HG03280 (cell line): Measurements from ENCODE around the gene CLEC2L.

Experiments
- ATAC-seq: cut with Tn5 transposase; IDR thresholded peaks from one replicate; pipeline ENCODE4 v1.9.1; 2021; ENCODE audit warnings: mild to moderate bottlenecking, moderate library complexity; ENCODE audit not compliant: unreplicated experiment

Gene CLEC2L

DNA sequence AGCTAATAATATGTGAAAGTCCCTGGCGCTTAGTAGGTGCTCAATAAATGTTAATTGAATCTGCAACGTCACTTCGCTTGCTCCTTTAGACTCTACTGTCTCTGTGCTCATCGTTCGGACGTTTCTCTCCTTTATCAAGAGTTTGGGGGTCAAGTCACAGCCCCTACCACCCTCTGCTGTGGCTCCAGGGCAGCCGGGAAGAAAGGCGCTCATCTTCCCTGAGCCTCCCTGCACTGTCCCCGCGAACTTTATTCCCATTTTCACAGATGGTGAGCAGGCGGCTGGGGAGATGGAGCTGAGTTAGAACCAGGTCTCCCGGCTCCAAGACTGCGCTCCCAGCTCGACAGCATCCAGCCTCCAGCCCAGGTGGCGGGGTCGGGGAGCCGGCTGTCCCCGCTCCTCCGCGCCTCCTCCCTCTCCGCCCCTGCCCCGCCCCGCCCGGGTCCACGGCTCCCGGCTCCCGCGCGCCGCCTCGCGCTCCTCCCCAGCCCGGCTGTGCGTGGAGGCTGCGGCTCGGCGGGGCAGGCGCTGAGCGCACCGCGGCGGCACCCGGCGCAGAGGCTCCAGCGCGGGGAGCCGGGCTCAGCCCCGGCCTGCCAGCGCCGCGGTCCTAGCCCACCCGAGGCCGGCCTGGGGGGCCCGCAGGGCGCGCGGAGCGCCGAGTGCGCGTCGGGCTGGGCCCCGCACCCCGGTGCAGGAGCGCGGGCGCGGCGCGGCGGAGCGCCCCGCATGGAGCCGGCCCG is at the start of gene CLEC2L:
TSS of gene CLEC2L (plus strand) at position 487 of the 743 bp plus-strand sequence. CDS start at position 730, 243 bp downstream.
- ATAC-seq = no peak

DNA sequence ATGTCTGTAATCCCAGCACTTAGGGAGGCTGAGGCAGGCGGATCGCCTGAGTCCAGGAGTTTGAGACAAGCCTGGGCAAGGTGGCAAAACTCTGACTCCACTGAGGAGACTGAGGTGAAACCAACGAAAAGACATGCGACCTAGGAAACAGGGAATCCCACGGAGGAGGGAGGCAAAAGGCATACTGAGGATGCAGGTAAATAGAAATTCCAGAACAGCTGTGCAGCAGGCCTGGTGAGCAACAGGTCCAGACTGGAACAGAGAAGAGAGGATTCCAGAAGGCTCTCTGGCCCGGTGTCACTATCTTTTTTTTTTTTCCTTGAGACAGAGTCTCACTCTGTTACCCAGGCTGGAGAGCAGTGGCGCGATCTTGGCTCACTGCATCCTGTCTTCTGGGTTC is 47.3 kb upstream of the CLEC2L start:
- ATAC-seq = no peak

DNA sequence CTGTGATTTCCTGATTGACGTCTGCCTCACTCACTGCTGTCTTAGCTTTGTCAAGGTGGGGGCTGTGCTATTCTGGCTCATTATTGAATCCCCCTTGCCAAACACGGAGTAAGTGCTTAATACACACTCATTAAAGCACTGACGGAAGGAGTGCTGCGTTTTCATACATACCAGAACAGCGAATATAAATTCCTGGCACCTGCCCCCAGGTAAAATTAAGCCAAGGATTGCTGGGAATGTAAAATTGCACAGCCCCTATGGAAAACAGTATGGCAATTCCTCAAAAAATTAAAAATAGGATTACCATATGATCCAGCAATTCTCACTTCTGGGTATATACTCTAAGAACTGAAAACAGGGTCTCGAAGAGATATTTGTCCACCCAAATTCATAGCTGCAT is 46.6 kb upstream of the CLEC2L start:
- ATAC-seq = no peak

DNA sequence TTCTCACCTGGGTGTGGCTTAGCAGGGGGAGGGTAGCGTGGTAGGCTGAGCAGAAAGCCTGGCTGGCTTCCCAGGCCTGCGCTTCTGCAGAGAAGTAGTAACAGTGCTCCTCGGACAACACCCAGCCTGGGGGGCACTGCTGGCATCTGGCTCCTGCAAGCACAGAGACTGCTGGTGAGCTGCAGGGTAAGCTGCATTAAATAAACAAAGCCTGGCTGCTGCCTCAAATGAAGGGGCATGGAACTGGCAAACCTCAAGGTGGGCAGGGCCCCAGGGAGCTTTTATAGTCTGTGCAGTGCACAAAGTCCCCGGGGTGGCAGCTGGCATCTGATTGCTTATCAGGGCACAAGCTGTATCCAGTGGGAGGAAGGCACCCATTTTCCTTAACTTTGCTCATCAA is 43.9 kb upstream of the CLEC2L start:
- no peak for ATAC-seq

DNA sequence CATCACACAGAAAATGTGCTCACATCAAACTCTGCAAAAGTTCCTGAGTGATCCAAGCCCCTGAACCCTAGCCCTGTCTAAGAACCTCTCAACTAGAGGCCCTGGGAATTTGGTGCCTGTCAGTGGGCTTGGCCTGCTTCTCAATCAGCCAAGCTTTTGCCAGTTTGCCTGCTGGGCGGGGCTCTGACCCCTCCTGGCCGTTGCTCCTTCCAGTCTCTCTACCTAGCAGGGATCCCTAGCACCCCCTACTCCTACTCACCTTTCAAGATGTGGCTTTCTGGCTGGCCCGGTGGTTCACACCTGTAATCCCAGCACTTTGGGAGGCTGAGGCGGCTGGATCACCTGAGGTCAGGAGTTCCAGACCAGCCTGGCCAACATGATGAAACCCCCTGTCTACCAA is 42.1 kb upstream of the CLEC2L start:
- ATAC-seq = no peak

DNA sequence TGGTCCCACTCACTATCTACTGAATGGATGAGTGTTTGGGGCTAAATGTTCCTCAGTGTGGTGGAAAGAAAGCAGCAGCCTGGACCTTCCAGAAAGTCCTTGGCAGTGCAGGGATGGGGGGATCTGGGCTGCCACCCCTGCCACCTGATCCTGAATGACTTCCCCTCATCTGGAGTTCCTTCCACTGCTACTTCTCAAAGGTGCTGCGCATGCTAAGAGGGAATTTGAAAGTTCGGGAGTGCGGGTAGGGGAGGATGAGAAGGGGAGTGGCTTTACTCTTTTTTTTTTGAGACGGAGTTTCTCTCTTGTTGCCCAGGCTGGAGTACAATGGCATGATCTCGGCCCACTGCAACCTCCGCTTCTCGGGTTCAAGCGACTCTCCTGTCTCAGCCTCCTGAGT is 41.4 kb upstream of the CLEC2L start:
- ATAC-seq = no peak

DNA sequence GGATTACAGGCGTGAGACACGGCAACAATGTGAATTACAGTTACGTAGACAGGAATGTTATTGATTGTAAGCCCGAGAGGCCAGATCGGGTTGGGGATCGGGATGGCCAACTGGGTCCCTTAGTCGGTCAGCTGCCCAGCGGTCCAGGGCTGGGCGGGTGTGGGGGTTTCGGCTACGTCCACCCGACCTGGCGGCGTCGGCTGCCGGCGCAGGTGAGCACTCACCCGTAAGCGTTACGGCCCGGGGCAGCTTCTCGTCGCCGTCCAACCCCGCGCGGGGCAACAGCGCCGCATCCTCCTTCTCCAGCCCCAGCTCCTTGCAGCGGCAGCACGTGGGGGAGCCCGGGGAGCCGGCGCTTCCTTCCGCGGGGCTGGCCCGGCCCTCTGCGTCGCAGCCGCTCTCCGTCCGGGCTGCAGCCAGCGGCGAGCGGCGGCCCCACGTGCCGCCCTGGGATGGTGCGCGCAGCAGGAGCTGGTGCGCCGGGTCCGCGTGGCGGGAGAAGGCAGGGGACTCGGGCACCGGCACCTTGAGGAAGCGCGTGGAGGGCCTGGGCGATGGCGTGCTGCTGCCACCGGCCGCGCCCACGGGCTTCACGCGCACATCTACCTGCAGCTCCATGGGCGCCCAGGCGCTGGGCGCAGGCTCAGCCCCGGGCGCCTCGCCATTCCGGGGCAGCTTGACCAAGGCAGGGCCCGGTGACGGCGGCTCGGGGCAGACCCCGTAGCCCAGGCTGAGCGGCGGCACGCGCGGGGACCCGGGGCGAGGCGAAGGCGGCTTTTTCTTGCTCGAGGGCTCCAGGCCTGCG is 40.6 kb upstream of the CLEC2L start:
- ATAC-seq = peak; percentile 25

DNA sequence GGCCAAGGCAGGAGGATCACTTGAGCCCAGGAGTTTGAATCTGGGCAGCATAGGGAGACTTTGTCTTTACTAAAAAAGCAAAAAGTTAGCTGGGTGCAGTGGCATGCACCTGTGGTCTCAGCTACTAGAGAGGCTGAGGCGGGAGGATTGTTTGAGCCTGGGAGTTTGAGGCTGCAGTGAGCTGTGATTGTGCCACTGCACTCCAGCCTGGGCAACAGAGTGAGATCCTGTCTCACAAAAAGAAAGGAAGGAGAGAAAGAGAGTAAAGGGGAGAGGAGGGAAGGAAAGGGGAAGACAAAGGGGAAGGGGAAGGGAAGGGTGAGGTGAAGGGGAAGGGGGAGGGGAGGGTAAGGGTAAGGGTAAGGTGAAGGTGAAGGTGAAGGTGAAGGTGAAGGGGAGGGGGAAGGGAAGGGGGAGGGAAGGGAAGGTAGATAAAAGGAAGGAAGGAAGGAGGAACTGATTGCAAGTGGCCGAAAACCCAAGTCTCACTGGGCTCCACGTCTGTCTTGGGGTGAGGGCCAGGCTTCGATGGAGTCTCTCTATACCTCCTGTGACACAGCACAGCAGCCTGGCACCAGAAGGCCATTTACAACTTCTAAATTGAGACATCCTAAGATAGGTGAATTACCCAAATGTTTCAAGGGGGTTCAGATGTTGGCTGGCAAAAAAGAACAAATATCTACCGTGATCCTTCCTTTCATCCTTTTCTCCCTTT is 36.0 kb upstream of the CLEC2L start:
- no peak for ATAC-seq

DNA sequence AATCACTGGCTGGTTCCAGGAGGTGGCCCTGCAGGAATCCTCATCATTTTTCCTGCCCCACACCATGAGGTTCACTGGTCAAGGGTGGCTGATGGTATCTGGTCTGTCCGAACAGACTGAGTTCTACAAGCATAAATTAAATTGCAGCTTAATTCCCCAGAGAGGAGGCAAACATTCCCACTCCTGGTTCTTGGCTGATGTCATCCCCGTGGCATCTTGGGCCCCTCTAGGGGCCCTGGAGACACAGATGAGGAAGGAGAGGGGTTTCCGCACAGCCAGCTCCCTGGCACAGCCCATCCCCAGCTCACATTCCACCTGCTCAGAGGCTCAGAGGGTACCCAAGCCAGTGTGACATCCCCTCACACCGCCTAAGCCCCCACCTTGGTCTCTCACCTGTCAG is 34.7 kb upstream of the CLEC2L start:
- no peak for ATAC-seq

DNA sequence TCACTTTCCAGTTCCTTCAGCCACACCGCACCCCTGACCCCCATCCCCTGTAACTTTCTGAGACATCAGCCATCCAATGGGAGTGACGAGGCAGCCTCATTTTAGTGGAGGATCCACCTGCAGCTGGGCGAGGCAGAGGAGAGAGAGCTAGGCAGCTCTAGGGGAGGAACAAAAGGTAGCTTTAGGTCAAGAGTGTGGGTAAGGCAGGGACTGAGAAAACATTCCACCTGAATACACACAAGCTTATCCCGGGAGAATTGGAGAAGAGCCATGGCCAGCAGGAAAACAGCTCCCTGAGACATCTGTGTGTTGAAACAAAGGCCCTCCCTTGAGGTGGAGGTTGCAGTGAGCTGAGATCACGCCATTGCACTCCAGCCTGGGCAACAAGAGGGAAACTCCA is 33.4 kb upstream of the CLEC2L start:
- ATAC-seq = no peak

DNA sequence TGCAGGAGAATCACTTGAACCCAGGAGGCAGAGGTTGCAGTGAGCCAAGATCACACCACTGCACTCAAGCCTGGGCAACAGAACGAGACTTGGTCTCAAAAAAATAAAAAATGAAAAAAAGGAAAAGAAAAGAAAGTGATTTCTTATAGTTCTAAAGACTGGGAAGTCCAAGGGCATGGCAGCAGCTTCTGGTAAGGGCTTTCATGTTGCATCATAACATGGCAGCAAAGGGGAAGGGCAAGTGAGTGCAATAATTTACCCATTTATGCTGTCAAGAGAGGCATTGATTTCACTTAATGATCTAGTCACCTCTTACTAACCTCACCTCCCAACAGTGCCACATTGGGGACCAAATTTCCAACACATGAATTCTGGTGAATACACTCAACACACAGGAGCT is 31.2 kb upstream of the CLEC2L start:
- no peak for ATAC-seq

DNA sequence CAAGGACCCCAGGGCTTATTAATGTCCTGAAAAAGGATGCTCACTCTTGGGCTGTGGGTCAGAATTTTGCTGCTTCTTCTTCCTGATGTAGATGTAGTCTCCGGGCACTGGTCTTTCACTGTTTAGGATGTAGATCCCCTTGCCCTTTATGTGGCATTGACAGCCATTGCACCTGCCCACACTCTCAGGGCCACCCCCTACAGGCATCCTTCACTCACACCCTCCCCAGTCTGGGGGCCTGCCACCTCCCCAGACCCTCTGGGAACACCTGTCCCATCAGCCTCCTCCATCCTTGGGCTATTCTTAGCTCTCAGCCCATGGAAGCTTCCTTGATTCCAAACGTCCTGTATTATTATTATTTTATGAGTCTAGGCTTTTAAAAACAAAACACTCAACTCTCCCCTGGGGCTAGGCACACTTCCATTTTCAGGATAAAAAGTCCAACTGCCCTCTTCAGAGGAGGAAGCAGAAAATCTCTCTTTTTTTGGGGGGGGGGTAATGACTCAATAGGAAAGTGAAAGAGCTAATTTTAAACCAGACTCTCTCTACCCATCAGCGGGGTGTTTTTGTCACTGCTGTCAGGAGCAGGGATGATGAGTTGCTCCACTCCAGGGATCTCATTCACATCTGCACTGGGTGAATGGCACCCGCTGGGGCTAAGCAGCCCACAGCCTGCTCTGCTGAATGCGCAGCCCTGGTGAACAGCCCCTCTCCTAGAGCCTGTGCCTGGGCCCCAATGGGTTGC is 28.5 kb upstream of the CLEC2L start:
- ATAC-seq = peak; percentile 57

DNA sequence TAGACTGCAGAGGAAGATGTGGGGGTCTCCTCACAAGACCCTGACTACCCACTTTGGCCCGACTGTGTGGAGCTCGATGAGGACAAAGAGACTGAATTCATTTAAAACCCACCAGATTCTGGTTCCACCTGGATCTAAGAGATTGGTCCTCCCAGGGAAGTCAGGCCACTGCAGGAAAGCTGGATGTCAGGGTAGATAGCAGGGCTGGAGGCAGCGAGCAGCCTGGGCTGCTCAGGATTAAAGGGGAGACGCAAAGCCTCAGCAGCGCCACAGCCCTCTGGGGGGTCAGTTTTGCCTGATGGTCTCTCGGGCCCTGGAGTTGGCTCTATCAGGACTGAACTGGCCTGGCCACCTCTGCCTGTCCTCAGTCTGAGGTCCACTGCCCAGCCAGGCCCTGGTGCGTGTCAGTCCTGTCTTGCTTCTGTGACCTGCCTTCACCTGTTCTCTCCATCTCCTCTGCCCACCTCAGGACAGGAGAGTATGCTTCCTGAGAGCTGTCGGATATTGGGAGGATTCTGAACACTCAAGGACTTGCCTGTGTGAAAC is 27.8 kb upstream of the CLEC2L start:
- no peak for ATAC-seq

DNA sequence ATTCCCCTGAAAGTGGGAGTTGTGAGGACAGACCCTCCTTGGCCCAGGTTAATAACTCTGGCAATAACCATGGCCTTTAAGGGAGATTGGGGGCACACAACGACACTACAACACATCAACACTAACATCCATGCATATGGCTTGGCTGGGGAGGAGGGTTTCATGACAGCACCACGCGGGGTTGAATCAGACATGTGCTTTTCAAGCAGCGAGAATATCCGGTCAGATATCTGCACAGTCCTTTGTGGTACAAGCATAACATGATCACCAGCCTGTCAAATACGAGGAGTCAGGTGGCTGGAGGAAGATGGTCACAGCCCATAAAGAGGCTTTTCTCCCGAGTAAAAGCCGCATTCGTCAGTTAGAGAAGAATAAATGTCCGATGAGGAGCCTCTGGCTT is 27.0 kb upstream of the CLEC2L start:
- no peak for ATAC-seq

DNA sequence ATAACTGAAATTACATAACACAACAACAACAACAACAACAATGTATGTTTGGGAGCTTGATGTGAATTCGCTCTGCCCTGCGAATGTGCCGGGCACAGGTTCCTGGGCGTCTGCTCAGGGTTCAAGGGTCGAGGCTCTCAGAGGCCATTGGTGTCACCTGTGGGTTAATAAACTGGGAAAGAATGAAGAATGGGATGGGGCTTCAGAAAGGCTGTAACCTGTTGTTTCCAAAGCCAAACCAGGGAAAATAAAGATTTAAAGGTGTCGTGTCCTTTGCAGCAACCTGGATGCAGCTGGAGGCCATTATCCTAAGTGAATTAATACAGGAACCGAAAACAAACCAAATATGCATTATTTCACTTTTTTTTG is 22.7 kb upstream of the CLEC2L start:
- no peak for ATAC-seq

DNA sequence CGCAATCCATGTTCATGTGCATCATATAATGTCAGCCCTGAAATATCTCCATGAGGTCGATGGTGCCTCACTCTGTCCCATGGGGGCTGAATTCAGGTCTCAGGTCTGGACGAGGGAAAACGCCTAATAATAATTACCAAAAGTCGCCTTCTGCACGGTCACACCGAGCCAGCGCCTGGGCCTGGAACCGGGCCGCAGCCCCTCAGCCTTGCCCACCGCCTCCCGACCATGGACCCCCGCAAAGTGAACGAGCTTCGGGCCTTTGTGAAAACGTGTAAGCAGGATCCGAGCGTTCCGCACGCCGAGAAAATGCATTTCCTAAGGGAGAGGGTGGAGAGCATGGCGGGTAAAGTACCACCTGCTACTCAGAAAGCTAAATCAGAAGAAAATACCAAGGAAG is 21.3 kb upstream of the CLEC2L start:
- ATAC-seq = no peak

DNA sequence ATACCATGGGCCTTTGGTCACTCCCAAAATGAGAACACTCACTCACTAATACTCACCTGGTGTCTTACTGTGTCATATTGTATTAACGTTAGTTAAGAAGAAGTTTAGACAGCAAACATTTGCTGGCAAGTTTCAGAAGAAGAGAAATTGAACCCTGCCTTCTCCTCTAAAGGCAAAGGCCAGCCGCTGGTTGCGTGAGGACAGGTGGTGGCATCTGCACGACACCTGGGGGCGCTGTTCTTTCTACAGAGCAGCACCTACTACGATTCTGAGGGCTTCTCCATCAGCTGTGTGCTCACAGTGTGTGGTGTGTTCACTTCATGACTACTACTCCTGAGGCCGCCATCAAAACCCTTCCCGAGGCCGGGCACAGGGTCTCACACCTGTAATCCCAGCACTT is 17.9 kb upstream of the CLEC2L start:
- ATAC-seq = no peak

DNA sequence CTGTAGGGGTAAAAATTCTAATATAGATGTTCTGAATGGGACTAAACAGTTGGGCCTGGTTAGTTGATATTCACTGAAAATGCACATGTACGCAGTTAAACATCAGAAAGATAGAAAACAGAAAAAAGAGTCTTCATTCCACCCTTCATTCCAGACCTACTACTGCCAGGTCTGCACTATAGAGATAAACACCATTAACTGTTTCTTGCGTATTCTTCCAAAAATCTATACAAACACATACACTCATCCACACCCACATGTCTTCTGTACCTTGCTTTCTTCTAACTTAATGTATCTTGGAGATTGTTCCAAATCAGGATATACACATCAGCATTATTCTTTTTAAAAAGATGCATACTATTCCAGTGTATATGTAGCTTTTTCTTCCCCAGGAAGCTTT is 13.9 kb upstream of the CLEC2L start:
- no peak for ATAC-seq

DNA sequence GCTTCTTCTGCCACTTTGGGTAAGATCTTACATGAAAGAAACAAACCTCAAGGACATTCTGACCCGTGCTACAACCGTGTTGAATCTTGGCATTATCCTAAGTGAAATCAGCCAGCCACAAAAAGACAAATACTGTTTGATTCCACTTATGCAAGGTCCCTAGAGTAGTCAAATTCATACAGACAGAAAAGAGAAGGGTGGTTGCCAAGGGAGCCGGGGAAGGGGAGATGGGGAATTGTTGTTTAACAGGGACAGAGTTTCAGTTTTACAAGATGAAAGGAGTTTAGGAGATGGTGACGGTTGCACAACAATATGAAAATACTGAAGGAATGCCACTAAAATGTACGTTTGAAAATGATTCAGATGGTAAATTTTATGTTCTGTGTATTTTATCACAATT is 12.2 kb upstream of the CLEC2L start:
- ATAC-seq = no peak

DNA sequence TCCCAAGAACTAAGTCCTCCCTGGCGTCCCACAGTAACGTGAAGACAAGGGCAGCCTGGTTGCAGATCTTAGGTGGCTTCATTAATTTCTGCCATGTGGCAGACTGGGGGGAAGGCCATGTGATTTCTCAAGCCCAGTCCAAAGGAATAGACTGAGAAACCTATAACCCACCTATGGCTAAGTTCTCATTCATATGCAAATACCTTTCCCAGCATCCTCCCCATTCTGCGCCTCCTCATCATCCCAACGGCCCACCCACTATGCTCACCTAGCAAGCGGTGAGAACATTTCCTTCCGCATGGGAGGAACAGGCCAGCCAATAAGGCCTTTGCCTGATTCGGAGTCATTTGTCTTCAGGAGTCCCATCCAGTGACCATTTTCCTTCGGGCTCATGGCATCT is 8.2 kb upstream of the CLEC2L start:
- no peak for ATAC-seq

DNA sequence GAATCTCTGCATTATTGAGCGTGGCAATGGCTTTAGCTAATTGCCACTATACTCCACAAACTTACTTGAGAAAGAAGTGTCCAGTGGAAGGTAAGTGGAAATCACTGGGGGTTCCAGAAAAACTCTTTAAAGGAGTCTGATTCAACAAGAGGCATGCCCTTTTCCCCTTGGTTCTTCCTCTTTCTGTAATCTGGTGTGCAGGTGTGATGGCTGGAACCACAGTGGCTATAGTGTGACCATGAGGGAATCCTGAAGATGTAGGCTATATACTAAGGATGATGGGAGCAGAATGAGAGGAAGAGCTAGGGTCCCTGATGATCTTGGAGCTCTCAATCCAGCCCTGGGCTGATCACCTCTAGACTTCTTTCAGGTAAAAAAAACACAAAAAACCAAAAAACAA is 2.0 kb upstream of the CLEC2L start:
- no peak for ATAC-seq
